ENCODE results near the gene EXOC1. TPM values are rescaled to one million over a fixed set of nuclear protein-coding genes. Genes with fewer than 3 reads are reported as not detected.

The EXOC1 gene
- total RNA-seq, 2 donors from 2014 or later: 24.8 to 39.4 TPM

DNA sequence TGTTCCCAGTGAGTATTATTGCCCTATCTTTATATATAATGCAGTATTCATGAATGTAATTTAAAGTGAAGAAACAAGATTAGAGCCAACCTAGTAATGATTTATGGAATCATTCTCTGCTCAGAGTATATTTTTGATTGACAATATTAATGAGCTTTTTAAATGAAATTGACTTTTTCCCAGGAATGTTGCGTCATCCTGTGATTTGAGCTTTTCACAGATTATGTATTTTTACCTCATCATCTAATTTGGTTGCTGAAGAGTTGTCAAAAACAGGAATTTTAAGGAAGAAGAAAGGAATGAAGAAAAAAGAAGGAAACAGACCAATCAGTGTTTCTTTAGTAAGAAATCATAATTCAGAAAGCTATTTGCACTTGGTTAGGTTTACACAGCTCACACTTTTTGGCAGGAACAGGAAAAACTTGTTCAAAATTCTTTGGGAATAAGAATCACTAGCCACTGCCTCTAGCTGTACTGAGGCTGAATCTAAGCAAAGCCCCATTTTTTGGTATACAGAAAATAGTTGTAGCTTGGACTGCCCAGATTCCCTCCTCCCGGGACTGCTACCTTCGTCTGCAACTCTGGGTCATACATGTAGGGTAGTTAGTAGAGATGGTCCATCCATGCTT is 27.3 kb downstream of the EXOC1 start:
- H3K4me1 ChIP-seq (replicated peaks): no peaks in the 10 kb centered on the region
- no peaks in the 10 kb centered on the region for H3K9me3 ChIP-seq
- no peaks in the 10 kb centered on the region for H3K36me3 ChIP-seq
- 97% methylated on average over 3 of the region's 3 CpGs for WGBS
- intact Hi-C loops (cut with DNase I): no loop called here
- no peak overlapping the region for H3K27ac ChIP-seq
- DNase-seq (ENCODE audit: low spot score): no peak
- TF ChIP-seq, protein P1, sequence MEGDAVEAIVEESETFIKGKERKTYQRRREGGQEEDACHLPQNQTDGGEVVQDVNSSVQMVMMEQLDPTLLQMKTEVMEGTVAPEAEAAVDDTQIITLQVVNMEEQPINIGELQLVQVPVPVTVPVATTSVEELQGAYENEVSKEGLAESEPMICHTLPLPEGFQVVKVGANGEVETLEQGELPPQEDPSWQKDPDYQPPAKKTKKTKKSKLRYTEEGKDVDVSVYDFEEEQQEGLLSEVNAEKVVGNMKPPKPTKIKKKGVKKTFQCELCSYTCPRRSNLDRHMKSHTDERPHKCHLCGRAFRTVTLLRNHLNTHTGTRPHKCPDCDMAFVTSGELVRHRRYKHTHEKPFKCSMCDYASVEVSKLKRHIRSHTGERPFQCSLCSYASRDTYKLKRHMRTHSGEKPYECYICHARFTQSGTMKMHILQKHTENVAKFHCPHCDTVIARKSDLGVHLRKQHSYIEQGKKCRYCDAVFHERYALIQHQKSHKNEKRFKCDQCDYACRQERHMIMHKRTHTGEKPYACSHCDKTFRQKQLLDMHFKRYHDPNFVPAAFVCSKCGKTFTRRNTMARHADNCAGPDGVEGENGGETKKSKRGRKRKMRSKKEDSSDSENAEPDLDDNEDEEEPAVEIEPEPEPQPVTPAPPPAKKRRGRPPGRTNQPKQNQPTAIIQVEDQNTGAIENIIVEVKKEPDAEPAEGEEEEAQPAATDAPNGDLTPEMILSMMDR (IDR thresholded peaks at IDR 0.05): no peak
- TF ChIP-seq POLR2AphosphoS5 (IDR thresholded peaks at IDR 0.05): no peak
- no peak for TF ChIP-seq POLR2A (IDR thresholded peaks at IDR 0.05)
- no peaks in the 10 kb centered on the region for H3K27me3 ChIP-seq (replicated peaks; ENCODE audit: insufficient read depth)
- no peak overlapping the region for H3K4me3 ChIP-seq

DNA sequence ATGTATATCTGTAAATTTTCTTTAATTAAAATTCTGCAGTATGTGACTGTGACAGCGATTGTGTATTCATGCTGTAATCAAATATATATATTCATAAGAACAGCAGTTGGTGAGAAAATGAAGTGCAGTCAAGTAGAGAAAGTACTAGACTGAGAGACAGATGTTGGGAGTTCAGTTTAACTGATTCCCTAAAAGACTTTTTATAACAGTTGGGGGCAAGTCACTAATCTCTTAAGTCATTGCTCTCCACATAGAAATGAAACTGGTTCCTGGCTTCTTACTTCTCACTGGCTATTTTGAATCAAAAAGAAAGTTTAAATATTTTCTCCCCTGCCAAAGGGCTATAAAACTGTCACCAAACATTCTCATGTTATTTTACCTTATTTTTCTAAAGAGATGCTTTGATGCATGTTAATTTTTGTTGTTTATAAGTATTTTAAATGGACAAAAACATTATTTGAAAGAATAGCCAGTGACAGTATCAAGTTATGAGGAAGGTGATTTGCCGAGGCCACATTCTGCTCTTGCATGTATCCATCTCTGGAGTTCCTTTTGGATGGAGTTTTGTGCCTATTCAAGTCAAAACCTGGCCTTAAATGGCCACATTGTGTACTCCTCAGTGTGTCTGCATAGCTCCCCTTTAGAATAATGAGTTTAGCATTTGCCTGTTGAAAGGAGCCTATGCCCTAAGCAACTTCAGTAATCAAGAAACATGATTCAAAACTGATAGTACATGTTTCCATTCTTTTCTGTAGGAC is 30.8 kb downstream of the EXOC1 start:
- no peak for DNase-seq (ENCODE audit: low spot score)
- intact Hi-C loops (cut with DNase I): no loop called here
- Histone ChIP-seq H3K27me3 (replicated peaks; ENCODE audit: insufficient read depth) (no peaks in the 10 kb centered on the region), H3K27ac (no peak overlapping the region), H3K4me3 (no peak overlapping the region), H3K9me3 (no peaks in the 10 kb centered on the region), H3K4me1 (replicated peaks) (no peaks in the 10 kb centered on the region), H3K36me3 (no peaks in the 10 kb centered on the region)
- TF ChIP-seq POLR2A (IDR thresholded peaks at IDR 0.05) (no peak), POLR2AphosphoS5 (IDR thresholded peaks at IDR 0.05) (no peak)
- TF ChIP-seq, protein P1 (IDR thresholded peaks at IDR 0.05): no peak
- WGBS: 72% methylated on average over 2 of the region's 2 CpGs

DNA sequence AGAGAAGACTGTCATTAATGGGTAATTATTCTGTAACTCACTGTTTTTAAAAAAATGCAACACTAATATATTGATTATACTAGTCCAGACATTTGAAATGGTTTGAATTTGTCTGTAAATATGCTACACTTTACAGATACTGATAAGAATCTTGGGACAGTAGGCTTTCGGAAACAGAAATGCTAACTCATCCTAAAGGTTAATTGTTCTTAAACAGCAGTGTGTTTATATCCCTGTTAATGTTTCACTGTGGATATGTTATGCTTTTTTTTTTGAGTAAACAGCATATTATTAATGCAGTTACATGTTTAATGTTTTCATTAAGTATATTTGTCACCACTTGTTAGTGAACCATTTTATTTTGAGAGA is 31.4 kb downstream of the EXOC1 start:
- no peaks in the 10 kb centered on the region for H3K9me3 ChIP-seq
- H3K4me1 ChIP-seq (replicated peaks): no peaks in the 10 kb centered on the region
- no peak overlapping the region for H3K27ac ChIP-seq
- no peak for DNase-seq (ENCODE audit: low spot score)
- H3K27me3 ChIP-seq (replicated peaks; ENCODE audit: insufficient read depth): no peaks in the 10 kb centered on the region
- TF ChIP-seq POLR2A (IDR thresholded peaks at IDR 0.05) (no peak), POLR2AphosphoS5 (IDR thresholded peaks at IDR 0.05) (no peak)
- TF ChIP-seq, protein P1 (IDR thresholded peaks at IDR 0.05): no peak
- WGBS: 41% methylated on average over 1 of the region's 1 CpG
- intact Hi-C loops (cut with DNase I): no loop called here
- no peaks in the 10 kb centered on the region for H3K36me3 ChIP-seq
- no peak overlapping the region for H3K4me3 ChIP-seq

DNA sequence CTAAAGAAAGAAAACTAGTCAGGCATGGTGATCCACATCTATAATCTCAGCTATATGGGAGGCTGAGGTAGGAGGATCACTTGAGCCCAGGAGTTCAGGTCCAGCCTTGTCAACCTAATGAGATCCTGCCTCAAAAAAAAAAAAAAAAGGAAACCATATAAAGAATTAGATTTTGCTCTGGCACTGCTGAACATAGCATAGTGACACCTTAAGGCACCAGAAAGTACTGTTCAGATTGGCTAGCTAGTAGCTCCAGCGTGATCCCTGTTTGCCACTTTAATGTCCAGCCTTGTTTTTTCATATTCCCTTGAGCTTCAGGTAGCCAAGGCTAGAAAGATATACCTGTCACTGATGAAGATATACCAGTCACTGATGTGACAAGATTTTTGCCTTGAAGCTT is 34.1 kb downstream of the EXOC1 start:
- Histone ChIP-seq H3K27me3 (replicated peaks; ENCODE audit: insufficient read depth) (no peaks in the 10 kb centered on the region), H3K9me3 (no peaks in the 10 kb centered on the region), H3K4me3 (no peak overlapping the region), H3K4me1 (replicated peaks) (no peaks in the 10 kb centered on the region), H3K36me3 (no peaks in the 10 kb centered on the region), H3K27ac (no peak overlapping the region)
- DNase-seq (ENCODE audit: low spot score): no peak
- intact Hi-C loops (cut with DNase I): no loop called here
- TF ChIP-seq POLR2A (IDR thresholded peaks at IDR 0.05) (no peak), POLR2AphosphoS5 (IDR thresholded peaks at IDR 0.05) (no peak)
- TF ChIP-seq, protein P1 (IDR thresholded peaks at IDR 0.05): no peak
- 90% methylated on average over 1 of the region's 1 CpG for WGBS

DNA sequence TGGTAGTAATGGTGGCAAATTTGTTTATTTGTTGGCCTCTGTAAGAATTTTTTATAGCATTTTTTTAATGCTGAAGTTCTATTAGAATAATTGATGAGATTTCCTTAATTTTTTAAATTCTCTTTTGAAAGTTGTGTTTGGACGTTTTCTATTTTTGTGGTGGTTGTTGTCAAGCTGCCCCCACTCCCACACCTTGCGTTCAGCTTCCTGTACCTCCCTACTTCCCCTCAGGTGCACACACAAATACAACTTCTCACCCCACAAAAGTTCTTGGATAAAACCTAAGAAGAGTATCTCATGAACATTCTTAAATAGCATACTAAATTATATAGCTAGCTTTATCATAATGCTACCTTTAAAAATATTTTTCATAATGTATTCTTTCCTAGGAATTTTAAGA is 38.7 kb downstream of the EXOC1 start:
- Histone ChIP-seq H3K36me3 (no peaks in the 10 kb centered on the region), H3K27ac (no peak overlapping the region), H3K27me3 (replicated peaks; ENCODE audit: insufficient read depth) (no peaks in the 10 kb centered on the region), H3K4me3 (no peak overlapping the region), H3K4me1 (replicated peaks) (no peaks in the 10 kb centered on the region), H3K9me3 (no peaks in the 10 kb centered on the region)
- intact Hi-C loops (cut with DNase I): no loop called here
- no peak for TF ChIP-seq POLR2AphosphoS5 (IDR thresholded peaks at IDR 0.05)
- no peak for DNase-seq (ENCODE audit: low spot score)
- 65% methylated on average over 2 of the region's 2 CpGs for WGBS

All from prostate gland (tissue), 2 donors.